ENCODE results near the gene ELFN2.
A peak's percentile ranks its signal among the peaks of the same experiment; 100 is the strongest.

The ELFN2 gene

DNA sequence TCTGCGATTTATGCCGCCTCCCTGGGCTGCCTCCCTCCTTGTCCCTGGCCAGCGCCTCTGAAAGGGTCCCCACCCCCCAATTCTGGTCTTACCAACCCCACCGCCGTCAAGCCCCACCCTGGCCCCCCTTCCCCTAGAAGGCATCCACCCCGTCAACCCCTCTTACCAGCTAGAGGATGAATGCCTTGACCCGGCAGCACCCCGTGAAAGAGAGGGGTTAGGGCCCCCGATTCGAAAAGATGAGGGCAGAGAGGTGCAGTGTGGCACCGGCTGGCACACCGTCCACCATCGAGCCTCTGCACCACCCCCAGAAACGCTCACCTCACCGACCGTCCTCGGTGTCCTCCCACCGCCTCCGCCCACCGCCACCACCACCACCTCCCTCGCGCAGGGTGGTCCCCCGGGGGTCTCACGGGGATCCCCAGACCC is 559 bp downstream of the ELFN2 start:
- DNase-seq = no peak

DNA sequence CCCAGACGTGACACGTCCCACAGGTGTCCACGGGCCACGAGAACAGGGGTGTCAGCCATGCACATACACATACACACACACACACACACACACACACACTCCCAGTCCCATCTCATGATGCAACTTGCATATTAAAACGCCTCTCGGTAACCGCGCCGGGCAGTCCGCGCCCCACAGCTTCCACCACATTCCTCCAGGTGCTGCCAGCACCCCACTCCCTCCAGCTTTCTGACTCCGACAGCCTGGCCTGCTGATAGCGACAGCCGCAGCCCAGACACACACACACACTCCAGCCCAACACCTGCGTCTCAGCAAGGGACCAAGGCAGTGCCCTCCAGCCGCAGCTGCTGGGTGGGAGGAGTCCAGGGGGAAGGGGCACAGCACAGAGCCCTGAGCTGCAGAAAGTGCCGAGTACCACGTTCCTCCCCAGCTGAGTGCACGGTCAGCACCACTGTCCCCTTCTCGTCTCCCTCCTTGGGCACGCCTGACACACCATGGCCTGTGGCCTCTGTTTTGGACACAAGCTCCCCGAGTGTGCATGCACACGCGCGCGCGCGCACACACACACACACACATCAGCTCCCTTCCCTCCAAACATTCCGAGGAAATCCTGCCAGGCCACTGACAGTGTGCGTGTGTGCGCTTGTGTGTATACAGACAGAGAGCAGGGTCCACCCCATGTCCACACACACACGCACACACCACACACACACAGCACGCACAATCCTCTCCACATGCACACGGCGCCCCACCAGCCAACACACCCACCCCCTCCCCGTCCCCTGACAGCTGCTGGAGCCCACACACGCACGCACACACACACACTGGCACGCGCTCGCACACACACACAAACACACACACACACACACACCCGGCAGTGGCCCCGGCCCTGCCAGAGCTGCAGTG is 1.2 kb downstream of the ELFN2 start:
- DNase-seq = no peak

- DNase-seq = no peak
These were observed 1.9 kb downstream of the ELFN2 start for GRCh38 chr22:37425369-37425768.

- DNase-seq = no peak
These were observed 4.0 kb downstream of the ELFN2 start for GRCh38 chr22:37423283-37423682.

GRCh38 chr22:37421468-37421877 is 5.8 kb downstream of the ELFN2 start:
- DNase-seq = no peak

DNA sequence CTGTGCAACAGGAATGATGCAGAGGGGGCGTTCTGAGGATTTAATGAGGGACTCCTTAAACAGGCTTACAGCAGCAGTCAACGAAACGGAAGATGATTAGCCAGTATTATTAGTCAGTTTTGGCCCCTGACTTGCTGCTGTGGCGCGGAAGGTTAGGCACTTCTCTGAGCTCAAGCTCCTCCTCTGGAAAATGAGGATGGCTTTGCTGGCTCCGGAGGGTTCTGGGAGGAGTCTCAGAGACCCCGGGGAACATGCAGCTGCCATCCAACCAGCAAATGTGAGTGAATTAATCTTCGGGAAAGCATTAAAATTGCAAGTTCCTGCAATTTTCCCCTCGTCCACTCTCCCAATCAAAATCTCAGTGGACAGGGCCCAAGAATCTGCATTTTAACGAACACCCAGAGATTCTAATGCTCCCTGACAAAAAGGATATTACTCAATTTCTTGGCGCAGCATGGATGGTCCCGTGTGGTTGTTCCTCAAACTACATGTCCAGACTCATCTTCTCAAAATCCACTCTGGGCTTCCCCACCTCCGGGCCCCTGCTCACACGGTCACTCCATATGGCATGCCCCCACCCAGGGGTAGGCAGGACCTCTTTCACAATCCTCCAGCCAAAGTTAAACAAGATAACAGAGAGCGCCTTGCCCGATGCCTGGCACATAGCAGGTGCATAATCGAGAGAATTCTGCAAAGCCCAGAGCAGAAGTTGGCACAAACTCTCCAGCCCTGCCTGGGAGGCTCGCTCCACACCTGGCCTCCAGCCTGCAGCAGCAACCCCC is 6.4 kb downstream of the ELFN2 start:
- DNase-seq = peak; percentile 26 to 33

DNA sequence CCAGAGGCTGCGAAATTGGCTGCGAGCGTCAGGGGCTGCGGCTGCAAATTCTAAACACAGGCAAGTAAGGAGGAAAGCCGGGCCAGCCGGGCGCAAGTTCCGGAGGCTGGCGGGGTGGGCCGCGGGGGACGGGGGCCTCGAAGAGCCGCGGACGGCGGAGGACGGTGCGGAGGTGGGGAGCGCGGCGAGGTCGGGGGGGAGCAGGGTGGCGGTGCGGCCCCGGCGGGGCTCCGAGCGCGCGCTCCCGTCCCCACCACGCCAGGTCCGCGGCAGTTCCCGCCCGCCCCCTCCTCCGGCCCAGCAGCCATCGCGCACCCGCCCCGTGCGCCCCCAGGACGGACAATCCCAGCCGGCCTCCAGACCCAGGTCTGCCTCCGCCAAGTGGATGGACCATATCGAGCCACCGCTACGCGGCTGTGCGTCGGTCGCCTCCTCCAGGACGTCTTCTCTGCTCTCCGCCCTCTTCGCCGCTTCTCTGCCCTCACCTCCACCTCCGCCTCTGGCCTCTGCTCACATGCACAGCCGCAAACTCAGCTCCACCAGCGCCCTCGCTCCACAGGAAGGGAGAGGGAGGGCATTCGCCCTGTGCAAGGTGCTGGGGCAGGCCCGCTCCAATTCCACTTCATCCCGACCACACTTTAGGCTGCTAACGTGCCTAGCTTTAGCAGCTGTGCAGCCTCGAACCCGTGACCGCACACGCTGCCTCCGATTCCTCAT is 7.2 kb downstream of the ELFN2 start:
- DNase-seq = no peak

- no peak for DNase-seq
These were observed 7.8 kb downstream of the ELFN2 start for GRCh38 chr22:37419370-37419968.

- DNase-seq = no peak
These were observed 8.5 kb downstream of the ELFN2 start for GRCh38 chr22:37418627-37419369.

GRCh38 chr22:37417677-37418348 is 9.5 kb downstream of the ELFN2 start:
- DNase-seq = no peak

- no peak for DNase-seq
These were observed 10.0 kb downstream of the ELFN2 start for GRCh38 chr22:37417264-37417663.

GRCh38 chr22:37416827-37417226 is 10.5 kb downstream of the ELFN2 start:
- peak in 1 of 2 experiments; percentile 27 for DNase-seq

- no peak for DNase-seq
These were observed 10.9 kb downstream of the ELFN2 start for GRCh38 chr22:37416389-37416788.

- DNase-seq = no peak
These were observed 12.1 kb downstream of the ELFN2 start for GRCh38 chr22:37415210-37415609.

DNA sequence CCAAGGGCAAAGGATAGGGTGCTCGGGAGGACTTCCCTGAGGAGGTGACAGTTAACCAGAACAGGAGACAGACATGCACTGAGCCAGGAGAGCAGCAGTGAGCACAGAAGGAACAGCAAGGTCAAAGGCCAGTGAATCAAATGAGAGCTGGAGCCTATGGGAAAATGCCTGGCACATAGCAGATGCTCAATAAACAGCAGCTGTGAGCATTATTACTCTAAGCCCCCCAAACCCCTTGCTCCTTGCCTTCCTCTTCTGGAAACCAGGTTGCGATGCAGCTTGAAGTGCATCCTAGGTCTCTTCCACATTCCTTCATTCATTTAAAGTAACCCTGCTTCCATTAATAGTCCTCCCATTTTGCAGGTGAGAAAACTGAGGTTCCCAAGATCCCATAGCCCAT is 13.0 kb downstream of the ELFN2 start:
- DNase-seq = no peak

GRCh38 chr22:37413546-37413945 is 13.7 kb downstream of the ELFN2 start:
- no peak for DNase-seq

- no peak for DNase-seq
These were observed 14.6 kb downstream of the ELFN2 start for GRCh38 chr22:37412495-37413250.

- DNase-seq = no peak
These were observed 15.6 kb downstream of the ELFN2 start for GRCh38 chr22:37411655-37412054.

DNA sequence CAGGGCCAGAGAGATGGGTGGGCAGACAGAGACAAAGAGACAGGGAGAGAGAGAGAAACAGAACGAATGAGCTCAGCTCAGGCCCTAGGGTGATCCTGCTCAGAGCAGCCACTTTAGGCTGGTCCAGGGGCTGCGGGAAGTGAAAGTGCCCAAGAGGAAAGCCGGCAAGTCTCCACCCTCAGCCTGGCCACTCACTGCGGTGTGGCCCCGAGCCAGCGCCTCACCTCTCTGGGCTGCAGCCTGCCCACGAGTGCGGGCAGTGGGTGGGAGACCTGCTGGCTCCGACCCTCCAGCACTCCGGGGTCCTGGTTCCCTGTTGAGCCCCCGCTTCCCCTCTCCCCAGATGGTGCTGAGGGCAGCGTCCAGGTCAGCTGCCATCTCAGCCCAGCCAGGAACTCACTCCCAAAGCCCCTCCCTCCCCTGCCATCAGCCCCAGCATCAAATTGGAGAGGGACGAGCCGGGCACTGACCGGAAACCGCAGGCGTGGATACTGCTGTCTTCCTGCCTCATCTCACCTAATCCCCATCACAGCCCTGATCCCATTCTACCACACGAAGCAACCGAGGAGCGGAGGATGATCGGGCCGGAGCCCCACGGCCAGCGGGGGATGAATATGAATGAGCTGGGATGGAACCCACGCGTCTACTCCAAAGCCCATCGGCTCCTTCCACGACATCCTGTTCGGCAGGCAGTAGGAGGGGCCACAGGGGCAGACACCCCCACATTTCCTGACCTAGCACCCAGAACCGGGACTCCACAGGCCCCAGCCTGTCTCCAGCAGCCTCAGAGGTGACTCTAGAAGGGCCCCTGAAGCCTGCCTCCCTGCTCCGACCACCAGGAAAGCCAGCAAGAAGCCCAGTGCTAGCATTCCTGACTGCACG is 16.9 kb downstream of the ELFN2 start:
- no peak for DNase-seq
